Neural cell (in vitro differentiated cells): ENCODE results near the gene CHD9NB. TPM values are rescaled to one million over a fixed set of nuclear protein-coding genes. Genes with fewer than 3 reads are reported as not detected.

Experiments
- H2AFZ ChIP-seq: fragments of 200-600, 300-800 bp; sonication (generic), shearing (Covaris generic); 2 replicates; pipeline ENCODE4 v1.6.0; 2014; ENCODE audit warnings: low read depth, mild to moderate bottlenecking, antibody characterized with exemption, low read length, moderate library complexity
- H3F3A ChIP-seq: fragments of 200-600 bp; shearing (Covaris generic); 2 replicates; pipeline ENCODE4 v1.6.1; 2016; ENCODE audit warnings: mild to moderate bottlenecking, moderate library complexity, mixed read lengths, antibody characterized with exemption, low read length; ENCODE audit not compliant: insufficient read depth, poor library complexity, severe bottlenecking
- H3K27ac ChIP-seq: fragments of 200-600, 300-800 bp; sonication (generic), shearing (Covaris generic); 2 replicates; pipeline ENCODE4 v1.5.1; 2014; ENCODE audit warnings: mild to moderate bottlenecking, low read length, moderate library complexity
- H3K27me3 ChIP-seq: fragments of 300-800, 200-600 bp; sonication (generic), shearing (Covaris generic); 2 replicates; pipeline ENCODE4 v1.6.0; 2014; ENCODE audit warnings: mild to moderate bottlenecking, low read depth, low read length, moderate library complexity; ENCODE audit not compliant: insufficient read depth
- H3K36me3 ChIP-seq: fragments of 300-800, 200-600 bp; sonication (generic), shearing (Covaris generic); 2 replicates; pipeline ENCODE4 v1.5.1; 2014; ENCODE audit warnings: mild to moderate bottlenecking, antibody characterized with exemption, low read length, moderate library complexity; ENCODE audit not compliant: insufficient read depth
- H3K4me2 ChIP-seq: fragments of 300-800, 200-600 bp; sonication (generic), shearing (Covaris generic); 2 replicates; pipeline ENCODE4 v1.6.0; 2014; ENCODE audit warnings: mild to moderate bottlenecking, low read length
- H3K4me3 ChIP-seq: fragments of 300-800, 200-600 bp; sonication (generic), shearing (Covaris generic); 2 replicates; pipeline ENCODE4 v1.5.1; 2014; ENCODE audit warnings: mild to moderate bottlenecking, low read length, moderate library complexity
- H3K79me2 ChIP-seq: fragments of 200-600 bp; shearing (Covaris generic); replicated peaks from 2 replicates; pipeline ENCODE4 v1.6.0; 2014; ENCODE audit warnings: mild to moderate bottlenecking, low read length, moderate library complexity; ENCODE audit not compliant: insufficient read depth
- H3K9ac ChIP-seq: fragments of 300-800, 200-600 bp; sonication (generic), shearing (Covaris generic); 2 replicates; pipeline ENCODE4 v1.6.1; 2016; ENCODE audit warnings: mild to moderate bottlenecking, low read length, mixed read lengths
- H3K9me2 ChIP-seq: fragments of 200-600 bp; shearing (Covaris generic); 2 replicates; pipeline ENCODE4 v1.6.1; 2016; ENCODE audit warnings: mild to moderate bottlenecking, low read length, mixed read lengths; ENCODE audit not compliant: insufficient read depth
- H3K9me3 ChIP-seq: fragments of 200-600, 300-800 bp; sonication (generic), shearing (Covaris generic); 2 replicates; pipeline ENCODE4 v1.6.1; 2016; ENCODE audit warnings: mild to moderate bottlenecking, mixed run types, low read length, moderate library complexity, mixed read lengths
- H4K20me1 ChIP-seq: fragments of 200-600 bp; shearing (Covaris generic); 2 replicates; pipeline ENCODE4 v1.6.1; 2016; ENCODE audit warnings: mild to moderate bottlenecking, mixed run types; ENCODE audit not compliant: insufficient read depth
- EP300 ChIP-seq: fragments of 450-650 bp; conservative IDR thresholded peaks from 2 replicates; pipeline ENCODE4 v1.6.1; 2014; ENCODE audit warnings: antibody characterized with exemption, mild to moderate bottlenecking, moderate library complexity; ENCODE audit not compliant: poor library complexity, severe bottlenecking
- EZH2 ChIP-seq: fragments of 200-600, 300-800 bp; shearing (Covaris generic), sonication (generic); IDR thresholded peaks from 2 replicates; pipeline ENCODE4 v1.6.1; 2014; ENCODE audit warnings: antibody characterized with exemption, low read length, borderline replicate concordance, mild to moderate bottlenecking; ENCODE audit not compliant: insufficient read depth, poor library complexity, severe bottlenecking
- MXI1 ChIP-seq: fragments of 450-650 bp; conservative IDR thresholded peaks from 2 replicates; pipeline ENCODE4 v1.6.1; 2014; ENCODE audit warnings: antibody characterized with exemption, mild to moderate bottlenecking; ENCODE audit not compliant: poor library complexity, severe bottlenecking
- POLR2AphosphoS5 ChIP-seq: IDR thresholded peaks from 2 replicates; pipeline ENCODE4 v1.6.1; 2012
- RAD21 ChIP-seq: fragments of 450-650 bp; conservative IDR thresholded peaks from 2 replicates; pipeline ENCODE4 v1.6.1; 2014; ENCODE audit warnings: antibody characterized with exemption, mild to moderate bottlenecking, moderate library complexity
- REST ChIP-seq: IDR thresholded peaks from 2 replicates; pipeline ENCODE4 v1.6.1; 2012; ENCODE audit warnings: borderline replicate concordance
- SMC3 ChIP-seq: fragments of 450-650 bp; conservative IDR thresholded peaks from 2 replicates; pipeline ENCODE4 v1.6.1; 2014; ENCODE audit warnings: antibody characterized with exemption, mild to moderate bottlenecking, moderate library complexity; ENCODE audit not compliant: poor library complexity
- TAF1 ChIP-seq: IDR thresholded peaks from 2 replicates; pipeline ENCODE4 v1.6.1; 2012; ENCODE audit warnings: low read depth
- polyA plus RNA-seq: library from polyadenylated mRNA; depleted of rRNA; stranded (reverse); fragments of >200 nt; gene quantifications from 2 replicates; pipeline ENCODE4 v1.2.3, GENCODE V29; 2014
- TF ChIP-seq, protein P1 (sequence below): fragments of 450-650 bp; IDR thresholded peaks from 2 replicates; pipeline ENCODE4 v1.5.1; 2014; ENCODE audit warnings: antibody characterized with exemption, mild to moderate bottlenecking, moderate library complexity; ENCODE audit not compliant: poor library complexity, severe bottlenecking

Gene CHD9NB
- polyA plus RNA-seq, 1 donor from 2014 or later, result 0.17 TPM

DNA sequence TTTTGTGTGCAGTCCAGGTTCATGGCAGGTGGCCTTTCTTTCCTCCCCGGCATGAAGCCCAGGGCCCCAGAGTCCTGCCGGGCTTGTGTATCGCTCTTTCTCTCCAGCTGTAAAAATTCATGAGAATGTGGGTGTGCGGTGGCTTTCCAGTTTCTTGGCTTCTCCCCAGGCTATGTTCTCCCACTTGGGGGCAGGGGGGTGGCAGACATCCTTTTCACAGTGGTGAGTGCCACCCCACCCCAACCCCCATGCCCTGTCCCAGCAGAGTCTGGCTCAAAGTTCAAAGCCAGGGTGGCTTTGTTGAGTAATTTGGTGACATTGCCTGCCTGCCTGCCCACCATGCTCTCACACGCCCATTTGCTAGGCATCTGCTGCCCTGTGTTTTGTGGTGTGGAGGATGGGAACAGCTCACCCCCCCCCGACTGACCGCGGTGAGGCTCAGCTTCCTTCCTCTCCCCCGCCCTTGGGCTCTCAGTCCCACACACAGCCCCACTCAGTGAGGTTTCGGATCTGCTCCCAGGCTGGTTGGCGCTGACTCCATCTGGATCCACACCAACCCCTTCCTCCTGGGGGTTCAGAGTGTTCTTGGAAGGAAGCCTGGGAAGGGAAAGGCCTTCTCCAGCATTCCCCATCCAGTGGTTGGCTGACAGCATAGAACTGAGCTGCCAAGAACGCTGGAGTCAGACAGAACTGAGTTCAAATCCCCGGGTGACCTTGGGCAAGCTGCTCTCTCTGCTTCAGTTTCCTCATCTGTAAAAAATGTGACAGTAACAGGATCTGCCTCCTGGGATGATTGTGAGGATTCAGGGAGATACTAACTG lies 38.1 kb upstream of the CHD9NB start:
- Histone ChIP-seq H3K36me3 (no peaks in the 10 kb centered on the region), H2AFZ (no peak overlapping the region), H3K27ac (peak overlapping the region; percentile 71), H3K9me2 (no peaks in the 10 kb centered on the region), H3K79me2 (no peaks in the 10 kb centered on the region), H3K4me3 (peak overlapping the region; percentile 55), H3K9me3 (no peaks in the 10 kb centered on the region), H3K9ac (peak overlapping the region; percentile 49), H3F3A (no peaks in the 10 kb centered on the region), H3K27me3 (no peaks in the 10 kb centered on the region), H3K4me2 (no peak overlapping the region), H4K20me1 (no peaks in the 10 kb centered on the region)
- TF ChIP-seq MXI1 (no peak), EZH2 (no peak), TAF1 (no peak), SMC3 (no peak), POLR2AphosphoS5 (no peak), EP300 (no peak), RAD21 (no peak), REST (no peak)
- TF ChIP-seq, protein P1, sequence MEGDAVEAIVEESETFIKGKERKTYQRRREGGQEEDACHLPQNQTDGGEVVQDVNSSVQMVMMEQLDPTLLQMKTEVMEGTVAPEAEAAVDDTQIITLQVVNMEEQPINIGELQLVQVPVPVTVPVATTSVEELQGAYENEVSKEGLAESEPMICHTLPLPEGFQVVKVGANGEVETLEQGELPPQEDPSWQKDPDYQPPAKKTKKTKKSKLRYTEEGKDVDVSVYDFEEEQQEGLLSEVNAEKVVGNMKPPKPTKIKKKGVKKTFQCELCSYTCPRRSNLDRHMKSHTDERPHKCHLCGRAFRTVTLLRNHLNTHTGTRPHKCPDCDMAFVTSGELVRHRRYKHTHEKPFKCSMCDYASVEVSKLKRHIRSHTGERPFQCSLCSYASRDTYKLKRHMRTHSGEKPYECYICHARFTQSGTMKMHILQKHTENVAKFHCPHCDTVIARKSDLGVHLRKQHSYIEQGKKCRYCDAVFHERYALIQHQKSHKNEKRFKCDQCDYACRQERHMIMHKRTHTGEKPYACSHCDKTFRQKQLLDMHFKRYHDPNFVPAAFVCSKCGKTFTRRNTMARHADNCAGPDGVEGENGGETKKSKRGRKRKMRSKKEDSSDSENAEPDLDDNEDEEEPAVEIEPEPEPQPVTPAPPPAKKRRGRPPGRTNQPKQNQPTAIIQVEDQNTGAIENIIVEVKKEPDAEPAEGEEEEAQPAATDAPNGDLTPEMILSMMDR, result no peak

DNA sequence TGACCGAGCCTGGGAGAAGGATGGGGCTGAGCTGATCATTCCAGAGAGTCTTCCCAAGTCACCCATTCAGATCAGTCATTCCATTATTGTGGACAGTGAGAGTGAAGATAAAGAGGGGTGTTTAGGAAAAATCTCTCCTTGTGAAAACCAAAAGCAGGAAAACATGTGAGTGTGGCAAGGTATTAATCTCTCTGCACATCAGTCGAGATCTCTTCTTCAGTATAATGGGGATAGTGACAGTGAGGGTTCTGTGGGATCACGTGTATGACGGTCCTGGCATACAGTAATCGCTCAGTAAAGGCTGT lies 37.5 kb upstream of the CHD9NB start:
- Histone ChIP-seq H2AFZ (no peak overlapping the region), H3K27me3 (no peaks in the 10 kb centered on the region), H3K9me3 (no peaks in the 10 kb centered on the region), H3K9me2 (no peaks in the 10 kb centered on the region), H3K27ac (no peak overlapping the region), H3K4me3 (no peak overlapping the region), H3K4me2 (no peak overlapping the region), H3F3A (no peaks in the 10 kb centered on the region), H3K79me2 (no peaks in the 10 kb centered on the region), H3K9ac (no peak overlapping the region), H4K20me1 (no peaks in the 10 kb centered on the region), H3K36me3 (no peaks in the 10 kb centered on the region)
- TF ChIP-seq EP300 (no peak), POLR2AphosphoS5 (no peak), REST (no peak), RAD21 (no peak), SMC3 (no peak), MXI1 (no peak), TAF1 (no peak)
- TF ChIP-seq, protein P1, result no peak
